CD4-positive, alpha-beta T cell treated with Interleukin-2 at 100 ng/mL for 4 hours (primary cell): ENCODE data around the gene MUC2.

Source experiments
- DNase-seq: peaks from one replicate; pipeline ENCODE4 v3.0.0-alpha.2; 2020; ENCODE audit warnings: low spot score

MUC2 gene

GRCh38 chr11:1051356-1052132 is 23.1 kb upstream of the MUC2 start:
- DNase-seq = no peak

- no peak for DNase-seq
Observed at GRCh38 chr11:1052133-1053011, 22.3 kb upstream of the MUC2 start.

- no peak for DNase-seq
Observed at GRCh38 chr11:1053121-1053901, 21.4 kb upstream of the MUC2 start.

GRCh38 chr11:1054143-1055108 is 20.2 kb upstream of the MUC2 start:
- DNase-seq = no peak

GRCh38 chr11:1055109-1055703 is 19.5 kb upstream of the MUC2 start:
- DNase-seq = no peak

- DNase-seq = no peak
Observed at GRCh38 chr11:1055990-1056771, 18.5 kb upstream of the MUC2 start.

- no peak for DNase-seq
Observed at GRCh38 chr11:1057806-1058205, 16.9 kb upstream of the MUC2 start.

GRCh38 chr11:1059759-1060158 is 14.9 kb upstream of the MUC2 start:
- DNase-seq = no peak

- no peak for DNase-seq
Observed at GRCh38 chr11:1060410-1060809, 14.3 kb upstream of the MUC2 start.

- DNase-seq = no peak
Observed at GRCh38 chr11:1060852-1061616, 13.6 kb upstream of the MUC2 start.

- no peak for DNase-seq
Observed at GRCh38 chr11:1062075-1062820, 12.4 kb upstream of the MUC2 start.

GRCh38 chr11:1064167-1064566 is 10.5 kb upstream of the MUC2 start:
- no peak for DNase-seq

GRCh38 chr11:1067812-1068496 is 6.7 kb upstream of the MUC2 start:
- DNase-seq = no peak

GRCh38 chr11:1069740-1070139 is 4.9 kb upstream of the MUC2 start:
- no peak for DNase-seq

GRCh38 chr11:1070594-1071462 is 3.8 kb upstream of the MUC2 start:
- DNase-seq = no peak

GRCh38 chr11:1071571-1072115 is 3.0 kb upstream of the MUC2 start:
- DNase-seq = no peak
